Panc1 (cell line): ENCODE data around the gene PCSK5. TPM values are rescaled to one million over a fixed set of nuclear protein-coding genes. Genes with fewer than 3 reads are reported as not detected.

Experiments
- ATAC-seq: fragments of 200-7000 bp; cut with Tn5 transposase; 2 replicates; pipeline ENCODE4 v1.9.1; 2020; ENCODE audit warnings: mild to moderate bottlenecking, moderate library complexity
- BruUV-seq: library from RNA; stranded (reverse); fragments of 400-500 nt; replicated peaks from 2 replicates; lab custom pipeline; 2021; lab: Mats Ljungman, UMichigan
- CTCF ChIA-PET: fragments of 300-600 bp; sonication (Branson Sonifier 250); formaldehyde crosslinking; loops from one replicate; lab custom pipeline; 2022; ENCODE audit warnings: antibody characterized with exemption; lab: Charles Lee
- POLR2A ChIA-PET: fragments of 300-600 bp; sonication (Branson Sonifier 250); formaldehyde crosslinking; loops from one replicate; lab custom pipeline; 2022; ENCODE audit warnings: antibody characterized with exemption; lab: Charles Lee
- DNase-seq: peaks from one replicate; pipeline ENCODE4 v3.0.0-alpha.2; 2010; ENCODE audit warnings: low read depth, low spot score
- H3K27ac ChIP-seq: 2 replicates; pipeline ENCODE4 v1.5.1; 2011; ENCODE audit warnings: mild to moderate bottlenecking, low read length, inconsistent platforms
- H3K27me3 ChIP-seq: fragments of 200-500 bp; sonication (Bioruptor generic); 2 replicates; pipeline ENCODE4 v1.6.0; 2014; ENCODE audit warnings: low read length, inconsistent platforms; ENCODE audit not compliant: control insufficient read depth, insufficient read depth
- H3K36me3 ChIP-seq: fragments of 200-500 bp; sonication (Bioruptor generic); 2 replicates; pipeline ENCODE4 v1.5.1; 2014; ENCODE audit warnings: inconsistent platforms, mild to moderate bottlenecking, low read length, moderate library complexity; ENCODE audit not compliant: control insufficient read depth, insufficient read depth
- H3K4me1 ChIP-seq: 2 replicates; pipeline ENCODE4 v1.5.1; 2011; ENCODE audit warnings: inconsistent platforms, mild to moderate bottlenecking, low read length, moderate library complexity; ENCODE audit not compliant: control insufficient read depth, insufficient read depth
- H3K4me3 ChIP-seq, 2 experiments: 2 replicates each; pipeline ENCODE4 v1.5.1; 2011 to 2012; ENCODE audit warnings: low read depth in 2 of 2, low read length in 2 of 2, mild to moderate bottlenecking in 2 of 2, inconsistent platforms in 1 of 2, moderate library complexity in 1 of 2
- H3K9me3 ChIP-seq: fragments of 200-500 bp; sonication (Bioruptor generic); 2 replicates; pipeline ENCODE4 v1.5.1; 2014; ENCODE audit warnings: low read depth, mild to moderate bottlenecking, inconsistent platforms, low read length, moderate library complexity; ENCODE audit not compliant: control insufficient read depth, insufficient read depth
- CTCF ChIP-seq: fragments of 450-650 bp; IDR thresholded peaks from 2 replicates; pipeline ENCODE4 v1.5.1; 2017; ENCODE audit warnings: mild to moderate bottlenecking
- POLR2AphosphoS5 ChIP-seq: IDR thresholded peaks from 2 replicates; pipeline ENCODE4 v1.6.1; 2012; ENCODE audit warnings: mild to moderate bottlenecking, low read depth, low read length, moderate library complexity
- REST ChIP-seq, 2 experiments: IDR thresholded peaks; 2 replicates each; pipeline ENCODE4 v1.6.1; 2011 to 2012; ENCODE audit warnings: low read depth in 2 of 2, control low read depth in 1 of 2, low read length in 1 of 2, mild to moderate bottlenecking in 1 of 2, moderate library complexity in 1 of 2; ENCODE audit not compliant: insufficient read depth in 1 of 2
- SIN3A ChIP-seq: IDR thresholded peaks from 2 replicates; pipeline ENCODE4 v1.6.1; 2012; ENCODE audit warnings: low read depth, mild to moderate bottlenecking, low read length, moderate library complexity, borderline replicate concordance; ENCODE audit not compliant: insufficient read depth
- TCF7L2 ChIP-seq: IDR thresholded peaks from 2 replicates; pipeline ENCODE4 v1.6.1; 2011; ENCODE audit warnings: mild to moderate bottlenecking, low read depth, low read length, inconsistent platforms
- in situ Hi-C: cut with HindIII; loops from 2 replicates; pipeline ENCODE4 v1.10.0; 2016; ENCODE audit warnings: low sequenced_read_pairs, low pct_unique_long_range_greater_than_20kb
- intact Hi-C: fragments of 100-400 bp; cut with micrococcal nuclease; formaldehyde crosslinking; loops from one replicate; pipeline ENCODE4 v1.10.0; 2022; ENCODE audit not compliant: unreplicated experiment
- total RNA-seq: library from RNA; stranded (reverse); gene quantifications from one replicate; pipeline ENCODE4 v1.2.1, GENCODE V29; 2021; ENCODE audit not compliant: unreplicated experiment

The PCSK5 gene
- total RNA-seq, 1 experiment from 2014 or later: 0.21 TPM

- intact Hi-C loops: no loop called here
- in situ Hi-C loops: no loop called here
- no peak for DNase-seq
These were observed 31.9 kb upstream of the PCSK5 start for GRCh38 chr9:75858497-75859092.

GRCh38 chr9:75864266-75864665 lies 26.2 kb upstream of the PCSK5 start:
- POLR2A ChIA-PET: no interaction called here
- intact Hi-C loops: no loop called here
- BruUV-seq: no TSS peak

More at GRCh38 chr9:75858497-75859092, 31.9 kb upstream of the PCSK5 start:
- CTCF ChIA-PET: no interaction called here
- Histone ChIP-seq H3K4me1 (no peaks in the 10 kb centered on the region), H3K27ac (no peak overlapping the region), H3K27me3 (no peaks in the 10 kb centered on the region), H3K4me3 (no peak overlapping the region), H3K36me3 (no peaks in the 10 kb centered on the region), H3K9me3 (no peaks in the 10 kb centered on the region)
- POLR2A ChIA-PET: no interaction called here
- no TSS peak for BruUV-seq
- no peak for ATAC-seq
- no peak for TF ChIP-seq SIN3A
- no peak for TF ChIP-seq REST (IDR thresholded peaks at IDR 0.05; ENCODE audit: insufficient read depth in 1 of 2, low read depth in 2 of 2, low read length in 1 of 2)
- TF ChIP-seq POLR2AphosphoS5: no peak
- TF ChIP-seq CTCF: no peak
- TF ChIP-seq TCF7L2: no peak

More at GRCh38 chr9:75864266-75864665, 26.2 kb upstream of the PCSK5 start:
- in situ Hi-C loops: no loop called here
- TF ChIP-seq REST (IDR thresholded peaks at IDR 0.05; ENCODE audit: insufficient read depth in 1 of 2, low read depth in 2 of 2, low read length in 1 of 2) (no peak), CTCF (no peak), SIN3A (no peak), POLR2AphosphoS5 (no peak), TCF7L2 (no peak)
- no peaks in the 10 kb centered on the region for H3K9me3 ChIP-seq
- no peak for ATAC-seq
- CTCF ChIA-PET: no interaction called here
- H3K27ac ChIP-seq: no peak overlapping the region
- H3K4me1 ChIP-seq: no peaks in the 10 kb centered on the region
- H3K4me3 ChIP-seq: no peak overlapping the region
- H3K27me3 ChIP-seq: no peaks in the 10 kb centered on the region
- H3K36me3 ChIP-seq: no peaks in the 10 kb centered on the region
- no peak for DNase-seq
